ENCODE data around the gene TMC4. TPM values are rescaled to one million over a fixed set of nuclear protein-coding genes. Genes with fewer than 3 reads are reported as not detected.

Gene TMC4
- total RNA-seq, 2 donors from 2014 or later = 57.3 to 126 TPM

- Histone ChIP-seq H3K27ac (no peak overlapping the region), H3K9me3 (no peaks in the 10 kb centered on the region), H3K36me3 (replicated peaks in 1 of 2; ENCODE audit: insufficient read depth in 1 of 2, low read depth in 2 of 2) (peaks cover 5 to 29% of the 10 kb centered on the region in 2 donors), H3K4me3 (no peak overlapping the region), H3K27me3 (no peaks in the 10 kb centered on the region), H3K4me1 (peaks cover 22% of the 10 kb centered on the region)
- 73 to 81% methylated on average over 14 to 19 of the region's 19 CpGs for WGBS, 2 donors
- ATAC-seq (no peak), DNase-seq (no peak)
- TF ChIP-seq POLR2A (IDR thresholded peaks at IDR 0.05) = no peak
- TF ChIP-seq CTCF (IDR thresholded peaks at IDR 0.05) = no peak
- intact Hi-C loops (cut with DNase I) = no loop called here
Observed at GRCh38 chr19:54155694-54156093, 17.3 kb downstream of the TMC4 start.

- Histone ChIP-seq H3K4me3 (no peak overlapping the region), H3K4me1 (peaks cover 15% of the 10 kb centered on the region), H3K9me3 (no peaks in the 10 kb centered on the region), H3K27me3 (no peaks in the 10 kb centered on the region), H3K36me3 (replicated peaks in 1 of 2; ENCODE audit: insufficient read depth in 1 of 2, low read depth in 2 of 2) (peaks cover 5 to 36% of the 10 kb centered on the region in 2 donors), H3K27ac (no peak overlapping the region)
- WGBS, 2 donors = 51 to 84% methylated on average over 15 to 18 of the region's 18 CpGs
- ATAC-seq (no peak), DNase-seq (no peak)
- intact Hi-C loops (cut with DNase I) = no loop called here
- TF ChIP-seq CTCF (IDR thresholded peaks at IDR 0.05) (no peak), POLR2A (IDR thresholded peaks at IDR 0.05) (no peak)
Observed at GRCh38 chr19:54154603-54155345, 18.2 kb downstream of the TMC4 start.

GRCh38 chr19:54153731-54154326 lies 19.1 kb downstream of the TMC4 start:
- DNase-seq = no peak
- Histone ChIP-seq H3K4me1 (peaks cover 12% of the 10 kb centered on the region), H3K27ac (no peak overlapping the region), H3K36me3 (replicated peaks in 1 of 2; ENCODE audit: insufficient read depth in 1 of 2, low read depth in 2 of 2) (peaks cover 5 to 41% of the 10 kb centered on the region in 2 donors), H3K27me3 (no peaks in the 10 kb centered on the region), H3K4me3 (no peak overlapping the region), H3K9me3 (no peaks in the 10 kb centered on the region)
- TF ChIP-seq CTCF (IDR thresholded peaks at IDR 0.05) (no peak), POLR2A (IDR thresholded peaks at IDR 0.05) (no peak)
- intact Hi-C loops (cut with DNase I) = no loop called here
- ATAC-seq = no peak
- 80 to 84% methylated on average over 7 to 10 of the region's 10 CpGs for WGBS, 2 donors

DNA sequence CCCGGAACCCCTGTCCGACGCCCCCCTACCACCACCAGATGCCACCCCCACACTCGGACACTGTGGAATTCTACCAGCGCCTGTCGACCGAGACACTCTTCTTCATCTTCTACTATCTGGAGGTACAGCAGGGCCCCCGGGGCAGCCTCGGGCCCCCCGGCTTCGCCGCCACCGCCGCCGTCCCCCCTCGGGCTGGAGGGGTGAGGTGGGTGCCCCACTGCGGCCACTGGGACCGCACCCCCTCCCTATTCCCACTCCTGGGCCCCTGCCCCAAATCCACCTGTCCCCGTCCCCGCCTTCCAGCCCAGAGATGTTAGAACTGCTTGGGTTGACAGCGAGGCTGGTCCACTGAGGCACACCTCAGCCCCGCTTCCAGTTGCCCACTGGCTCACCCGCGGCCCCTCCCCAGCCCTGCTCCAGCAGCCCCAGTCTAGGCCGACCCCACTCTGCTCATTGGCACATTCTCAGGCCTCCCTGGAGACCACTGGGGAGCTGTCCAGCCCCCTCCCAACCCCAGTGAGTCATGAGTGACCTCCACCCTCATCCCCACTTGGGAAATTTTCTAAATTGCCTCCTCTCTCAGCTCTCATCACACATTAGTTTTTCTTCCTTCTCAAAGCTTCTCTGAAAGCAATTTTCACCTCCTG lies 20.0 kb downstream of the TMC4 start:
- no peak overlapping the region for H3K4me3 ChIP-seq
- H3K27ac ChIP-seq = no peak overlapping the region
- intact Hi-C loops (cut with DNase I) = no loop called here
- TF ChIP-seq POLR2A (IDR thresholded peaks at IDR 0.05) = no peak
- TF ChIP-seq CTCF (IDR thresholded peaks at IDR 0.05) = no peak
- H3K27me3 ChIP-seq = no peaks in the 10 kb centered on the region
- DNase-seq = no peak
- no peaks in the 10 kb centered on the region for H3K9me3 ChIP-seq
- H3K36me3 ChIP-seq (replicated peaks in 1 of 2; ENCODE audit: insufficient read depth in 1 of 2, low read depth in 2 of 2) = peaks cover 5 to 43% of the 10 kb centered on the region in 2 donors
- WGBS, 2 donors = 92% methylated on average over 18 to 24 of the region's 25 CpGs
- H3K4me1 ChIP-seq = peaks cover 3% of the 10 kb centered on the region
- ATAC-seq = no peak

Measured in body of pancreas (tissue), 4 donors.